MCF 10A (cell line): ENCODE data around the gene INTS1. TPM values are rescaled to one million over a fixed set of nuclear protein-coding genes. Genes with fewer than 3 reads are reported as not detected.

Experiments used
- BruUV-seq: library from RNA; stranded (reverse); fragments of 400-500 nt; replicated peaks from 2 replicates; lab custom pipeline; 2021; lab: Mats Ljungman, UMichigan
- CTCF ChIA-PET: fragments of 300-600 bp; sonication (Branson Sonifier 250); formaldehyde crosslinking; extraction: SDS; loops from one replicate; lab custom pipeline; 2021; ENCODE audit warnings: antibody characterized with exemption, inconsistent platforms; lab: Yijun Ruan, JAX
- POLR2A ChIA-PET: fragments of 300-600, 350-650 bp; sonication (Branson Sonifier 250); formaldehyde crosslinking; extraction: SDS; loops from one replicate; lab custom pipeline; 2020; ENCODE audit warnings: antibody characterized with exemption, inconsistent platforms; lab: Yijun Ruan, JAX
- DNase-seq: peaks from one replicate; pipeline ENCODE4 v3.0.0-alpha.2; 2018; ENCODE audit not compliant: unreplicated experiment
- H3K27ac Mint-ChIP-seq: one replicate; pipeline ENCODE4 v1.8.0; 2022; ENCODE audit warnings: mild to moderate bottlenecking, low read depth, mixed read lengths; ENCODE audit not compliant: unreplicated experiment
- H3K27me3 Mint-ChIP-seq: one replicate; pipeline ENCODE4 v1.8.0; 2022; ENCODE audit warnings: mixed read lengths; ENCODE audit not compliant: insufficient read depth, unreplicated experiment
- H3K36me3 Mint-ChIP-seq: one replicate; pipeline ENCODE4 v1.8.0; 2022; ENCODE audit warnings: mild to moderate bottlenecking, moderate library complexity, mixed read lengths; ENCODE audit not compliant: insufficient read depth, unreplicated experiment
- H3K4me1 Mint-ChIP-seq: one replicate; pipeline ENCODE4 v1.8.0; 2022; ENCODE audit warnings: mixed read lengths; ENCODE audit not compliant: insufficient read depth, unreplicated experiment
- H3K4me3 Mint-ChIP-seq: one replicate; pipeline ENCODE4 v1.8.0; 2022; ENCODE audit warnings: mild to moderate bottlenecking, moderate library complexity, mixed read lengths; ENCODE audit not compliant: unreplicated experiment
- H3K9me3 Mint-ChIP-seq: one replicate; pipeline ENCODE4 v1.8.0; 2022; ENCODE audit warnings: mixed read lengths; ENCODE audit not compliant: unreplicated experiment
- CTCF ChIP-seq: fragments of 200-600 bp; IDR thresholded peaks from one replicate; pipeline ENCODE4 v1.8.0; 2022; ENCODE audit warnings: antibody characterized with exemption, mild to moderate bottlenecking; ENCODE audit not compliant: unreplicated experiment
- intact Hi-C: fragments of 100-400 bp; cut with micrococcal nuclease; formaldehyde crosslinking; loops from 2 replicates; pipeline ENCODE4 v1.14.1; 2022
- total RNA-seq: library from RNA; stranded (reverse); gene quantifications from 2 replicates; pipeline ENCODE4 v1.2.3, GENCODE V29; 2022

The INTS1 gene
- total RNA-seq, 1 experiment from 2014 or later = 86.3 TPM

DNA sequence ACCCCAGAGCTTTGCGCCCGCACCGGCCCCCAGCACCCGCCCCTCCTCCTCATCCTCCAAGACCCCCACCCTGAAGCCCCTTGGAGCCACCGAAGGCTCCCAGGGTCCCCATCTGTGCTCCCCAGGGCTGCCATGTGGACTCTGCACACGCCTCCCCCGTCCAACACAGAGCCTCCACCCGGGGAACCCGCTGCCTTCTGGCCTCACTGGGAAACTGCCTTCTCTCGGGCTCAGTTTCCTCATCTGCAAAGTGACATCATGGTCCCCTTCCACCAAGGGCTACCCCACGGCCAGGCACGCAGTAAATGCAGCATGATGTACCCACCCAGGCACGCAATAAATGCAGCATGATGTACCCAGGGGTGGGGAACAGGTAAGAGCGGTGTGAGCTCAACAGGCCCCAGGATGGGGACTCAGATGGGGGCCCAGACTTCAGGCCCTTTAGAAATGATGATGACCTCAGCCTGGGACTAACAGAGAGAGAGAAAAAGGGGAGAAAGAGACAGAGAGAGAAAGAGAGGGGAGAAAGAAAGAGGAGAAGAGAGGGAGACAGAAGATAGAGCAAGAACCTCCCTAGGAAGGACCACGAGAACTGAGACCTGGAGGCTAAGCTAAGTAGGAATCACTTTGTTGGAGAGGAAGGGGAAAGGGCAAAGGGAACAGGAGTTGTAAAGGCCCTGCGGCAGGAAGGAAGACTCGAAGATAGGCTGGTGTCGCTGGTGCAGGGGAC, 42.4 kb downstream of the INTS1 start:
- peaks cover 32% of the 10 kb centered on the region for H3K4me1 Mint-ChIP-seq
- no peak overlapping the region for H3K4me3 Mint-ChIP-seq
- BruUV-seq = no TSS peak
- ChIA-PET POLR2A (interaction anchor here (0.6 to 1.4 kb wide), 2 partner anchors 12 to 1074 kb away, joined by 3 to 6 read pairs; no protein-coding TSS in a partner anchor), CTCF (interaction anchor here (0.6 to 3.4 kb wide), 3 partner anchors 12 to 1170 kb away, joined by 3 to 21 read pairs (median 3); partner anchors contain the start of gene TTYH3)
- H3K27me3 Mint-ChIP-seq = no peaks in the 10 kb centered on the region
- H3K9me3 Mint-ChIP-seq = no peaks in the 10 kb centered on the region
- DNase-seq = no peak
- H3K27ac Mint-ChIP-seq = no peak overlapping the region
- intact Hi-C loops = no loop called here
- no peak for TF ChIP-seq CTCF
- H3K36me3 Mint-ChIP-seq = peaks cover 4% of the 10 kb centered on the region

GRCh38 chr7:1460821-1461645, 43.2 kb downstream of the INTS1 start:
- ChIA-PET POLR2A (interaction anchor here (0.6 to 2.6 kb wide), 2 partner anchors 95 to 1074 kb away, joined by 3 to 9 read pairs; partner anchors contain the start of gene TMEM184A), CTCF (interaction anchor here (0.6 to 3.4 kb wide), 4 partner anchors 13 to 65 kb away, joined by 3 to 21 read pairs (median 3); no protein-coding TSS in a partner anchor)
- Mint-ChIP-seq H3K36me3 (peaks cover 4% of the 10 kb centered on the region), H3K27ac (peak overlapping the region; percentile 73), H3K9me3 (no peaks in the 10 kb centered on the region), H3K27me3 (no peaks in the 10 kb centered on the region), H3K4me3 (no peak overlapping the region), H3K4me1 (peaks cover 33% of the 10 kb centered on the region)
- no peak for TF ChIP-seq CTCF
- intact Hi-C loops = no loop called here
- no TSS peak for BruUV-seq
- DNase-seq = no peak

DNA sequence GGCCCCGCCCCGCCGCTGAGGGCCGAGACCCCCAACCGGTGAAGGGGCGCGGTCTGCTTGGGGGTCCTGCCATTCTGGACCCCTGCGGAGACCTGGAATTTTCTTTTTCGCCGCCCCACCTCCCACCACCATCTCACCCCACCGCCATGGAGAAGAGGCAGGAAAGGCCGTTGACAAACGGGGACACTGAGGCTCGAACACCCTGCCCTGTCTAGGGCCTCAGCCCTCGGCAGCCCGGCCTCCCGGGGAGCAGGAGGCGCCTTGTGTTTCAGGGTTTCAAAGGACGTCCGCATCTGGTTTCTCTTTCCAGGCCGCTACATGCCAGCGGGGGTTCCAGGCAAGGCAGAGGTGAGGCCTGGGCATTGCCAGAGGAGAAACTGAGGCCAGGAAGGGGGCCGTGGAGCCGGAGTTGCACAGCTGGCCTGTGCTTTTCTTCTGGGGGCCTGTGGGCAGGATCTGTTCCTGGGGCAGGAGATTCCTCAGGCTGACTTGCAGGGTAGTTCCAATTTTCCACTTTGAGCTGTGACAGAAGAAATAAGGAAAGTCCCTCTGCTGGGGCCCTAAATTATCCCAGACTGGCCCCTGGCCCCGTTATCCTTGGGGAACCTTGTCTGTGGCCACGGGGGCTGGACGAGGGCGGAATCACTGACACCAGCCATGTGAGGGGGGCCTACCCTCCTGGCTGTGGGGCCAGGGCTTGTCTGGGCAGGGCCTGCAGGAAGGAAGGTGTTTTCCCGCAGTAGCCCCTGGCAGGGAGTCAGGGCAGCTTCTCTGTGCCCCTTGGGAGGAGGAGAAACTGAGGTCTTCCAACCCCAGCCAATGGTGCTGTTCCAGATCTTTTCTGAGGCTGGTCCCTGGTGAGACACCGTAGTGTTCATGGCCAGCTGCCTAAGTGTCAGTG, 44.0 kb downstream of the INTS1 start:
- H3K27ac Mint-ChIP-seq = peak overlapping the region; percentile 73
- BruUV-seq = no TSS peak
- H3K9me3 Mint-ChIP-seq = no peaks in the 10 kb centered on the region
- peaks cover 37% of the 10 kb centered on the region for H3K4me1 Mint-ChIP-seq
- peak overlapping the region; percentile 54 for H3K4me3 Mint-ChIP-seq
- H3K27me3 Mint-ChIP-seq = no peaks in the 10 kb centered on the region
- no peak for DNase-seq
- peaks cover 4% of the 10 kb centered on the region for H3K36me3 Mint-ChIP-seq
- CTCF ChIA-PET = interaction anchor here (1.0 to 3.4 kb wide), 3 partner anchors 14 to 56 kb away, joined by 3 to 21 read pairs (median 3); no protein-coding TSS in a partner anchor
- intact Hi-C loops = no loop called here
- POLR2A ChIA-PET = interaction anchor here (2.6 kb wide), 1 partner anchor 96 kb away, joined by 9 read pairs; the partner anchor contains the start of gene TMEM184A
- no peak for TF ChIP-seq CTCF
